ENCODE measurements around the gene CASZ1.

CASZ1 gene

GRCh38 chr1:10753299-10753698 lies 43.1 kb downstream of the CASZ1 start:
- no peak for DNase-seq (ENCODE audit: low read depth, low spot score)

GRCh38 chr1:10751561-10752085 lies 44.8 kb downstream of the CASZ1 start:
- no peak for DNase-seq (ENCODE audit: low read depth, low spot score)

- no peak for DNase-seq (ENCODE audit: low read depth, low spot score)
Measured at GRCh38 chr1:10751160-10751559, 45.3 kb downstream of the CASZ1 start.

- no peak for DNase-seq (ENCODE audit: low read depth, low spot score)
Measured at GRCh38 chr1:10745886-10746455, 50.5 kb downstream of the CASZ1 start.

- no peak for DNase-seq (ENCODE audit: low read depth, low spot score)
Measured at GRCh38 chr1:10745383-10745782, 51.1 kb downstream of the CASZ1 start.

GRCh38 chr1:10744654-10745238 lies 51.7 kb downstream of the CASZ1 start:
- no peak for DNase-seq (ENCODE audit: low read depth, low spot score)

- DNase-seq (ENCODE audit: low read depth, low spot score): no peak
Measured at GRCh38 chr1:10744029-10744428, 52.4 kb downstream of the CASZ1 start.

GRCh38 chr1:10741696-10742095 lies 54.8 kb downstream of the CASZ1 start:
- DNase-seq (ENCODE audit: low read depth, low spot score): no peak

GRCh38 chr1:10740123-10740522 lies 56.3 kb downstream of the CASZ1 start:
- no peak for DNase-seq (ENCODE audit: low read depth, low spot score)

- DNase-seq (ENCODE audit: low read depth, low spot score): no peak
Measured at GRCh38 chr1:10739589-10739988, 56.9 kb downstream of the CASZ1 start.

GRCh38 chr1:10738061-10739058 lies 58.1 kb downstream of the CASZ1 start:
- DNase-seq (ENCODE audit: low read depth, low spot score): no peak

GRCh38 chr1:10737651-10738050 lies 58.8 kb downstream of the CASZ1 start:
- DNase-seq (ENCODE audit: low read depth, low spot score): no peak

GRCh38 chr1:10736634-10737586 lies 59.5 kb downstream of the CASZ1 start:
- DNase-seq (ENCODE audit: low read depth, low spot score): no peak

GRCh38 chr1:10735563-10736305 lies 60.7 kb downstream of the CASZ1 start:
- no peak for DNase-seq (ENCODE audit: low read depth, low spot score)

GRCh38 chr1:10734962-10735544 lies 61.4 kb downstream of the CASZ1 start:
- no peak for DNase-seq (ENCODE audit: low read depth, low spot score)

- DNase-seq (ENCODE audit: low read depth, low spot score): no peak
Measured at GRCh38 chr1:10734375-10734774, 62.1 kb downstream of the CASZ1 start.

- no peak for DNase-seq (ENCODE audit: low read depth, low spot score)
Measured at GRCh38 chr1:10733474-10734366, 62.7 kb downstream of the CASZ1 start.

- DNase-seq (ENCODE audit: low read depth, low spot score): no peak
Measured at GRCh38 chr1:10730985-10731384, 65.5 kb downstream of the CASZ1 start.

Data from activated naive CD8-positive, alpha-beta T cell treated with anti-CD3 and anti-CD28 coated beads, Interleukin-2, amount 50 U/mL, for 16 hours (primary cell).